Pons (tissue), 1 donor: ENCODE measurements around the gene ADAMTS6.
A peak's percentile ranks its signal among the peaks of the same experiment; 100 is the strongest.
"Not testable (repeated sequence)": the region's sequence is repeated elsewhere in the genome, so short reads cannot be mapped to it uniquely, and the experiment has no call there.

Experiments
- DNase-seq: peaks from one replicate; pipeline ENCODE4 v3.0.0-alpha.2; 2016; ENCODE audit warnings: low spot score

Gene ADAMTS6, protein sequence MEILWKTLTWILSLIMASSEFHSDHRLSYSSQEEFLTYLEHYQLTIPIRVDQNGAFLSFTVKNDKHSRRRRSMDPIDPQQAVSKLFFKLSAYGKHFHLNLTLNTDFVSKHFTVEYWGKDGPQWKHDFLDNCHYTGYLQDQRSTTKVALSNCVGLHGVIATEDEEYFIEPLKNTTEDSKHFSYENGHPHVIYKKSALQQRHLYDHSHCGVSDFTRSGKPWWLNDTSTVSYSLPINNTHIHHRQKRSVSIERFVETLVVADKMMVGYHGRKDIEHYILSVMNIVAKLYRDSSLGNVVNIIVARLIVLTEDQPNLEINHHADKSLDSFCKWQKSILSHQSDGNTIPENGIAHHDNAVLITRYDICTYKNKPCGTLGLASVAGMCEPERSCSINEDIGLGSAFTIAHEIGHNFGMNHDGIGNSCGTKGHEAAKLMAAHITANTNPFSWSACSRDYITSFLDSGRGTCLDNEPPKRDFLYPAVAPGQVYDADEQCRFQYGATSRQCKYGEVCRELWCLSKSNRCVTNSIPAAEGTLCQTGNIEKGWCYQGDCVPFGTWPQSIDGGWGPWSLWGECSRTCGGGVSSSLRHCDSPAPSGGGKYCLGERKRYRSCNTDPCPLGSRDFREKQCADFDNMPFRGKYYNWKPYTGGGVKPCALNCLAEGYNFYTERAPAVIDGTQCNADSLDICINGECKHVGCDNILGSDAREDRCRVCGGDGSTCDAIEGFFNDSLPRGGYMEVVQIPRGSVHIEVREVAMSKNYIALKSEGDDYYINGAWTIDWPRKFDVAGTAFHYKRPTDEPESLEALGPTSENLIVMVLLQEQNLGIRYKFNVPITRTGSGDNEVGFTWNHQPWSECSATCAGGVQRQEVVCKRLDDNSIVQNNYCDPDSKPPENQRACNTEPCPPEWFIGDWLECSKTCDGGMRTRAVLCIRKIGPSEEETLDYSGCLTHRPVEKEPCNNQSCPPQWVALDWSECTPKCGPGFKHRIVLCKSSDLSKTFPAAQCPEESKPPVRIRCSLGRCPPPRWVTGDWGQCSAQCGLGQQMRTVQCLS (N-terminal part only)

DNA sequence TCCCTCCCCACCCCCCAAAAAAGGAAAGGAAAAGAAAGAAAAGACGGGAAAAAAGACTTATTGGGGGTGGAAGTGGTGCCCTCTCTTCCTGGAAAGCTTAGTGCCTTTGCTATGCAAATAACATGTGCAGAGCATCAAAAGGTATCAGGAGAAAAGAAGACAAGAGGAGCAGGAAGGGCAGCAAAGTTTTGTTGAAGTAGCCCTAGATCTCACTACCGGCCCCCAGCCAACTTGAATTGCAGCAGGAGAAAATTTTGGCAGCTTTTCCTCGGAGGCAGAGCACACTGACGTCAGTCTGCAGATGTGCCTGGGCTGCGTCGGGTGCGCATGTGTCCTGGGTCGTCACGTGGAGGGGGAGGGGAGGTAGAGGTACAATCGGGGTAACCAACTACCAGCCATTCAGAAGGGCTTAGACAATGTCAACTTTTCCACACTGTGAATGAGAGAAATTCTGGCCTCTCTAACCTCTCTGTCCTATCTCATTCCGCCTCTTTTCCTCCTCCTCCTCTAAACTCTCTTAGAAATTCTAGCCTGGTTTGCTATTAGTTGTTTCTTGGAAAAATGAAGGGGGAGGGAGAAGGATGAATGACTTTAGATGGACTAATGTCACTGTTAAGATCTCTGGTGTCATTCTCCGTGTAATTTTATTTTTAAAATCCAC is at the start of gene ADAMTS6:
TSS of gene ADAMTS6 (minus strand) at position 286 of the 661 bp plus-strand sequence. CDS start 8,247 bp downstream, outside the sequence.
- peak; percentile 88 for DNase-seq

DNA sequence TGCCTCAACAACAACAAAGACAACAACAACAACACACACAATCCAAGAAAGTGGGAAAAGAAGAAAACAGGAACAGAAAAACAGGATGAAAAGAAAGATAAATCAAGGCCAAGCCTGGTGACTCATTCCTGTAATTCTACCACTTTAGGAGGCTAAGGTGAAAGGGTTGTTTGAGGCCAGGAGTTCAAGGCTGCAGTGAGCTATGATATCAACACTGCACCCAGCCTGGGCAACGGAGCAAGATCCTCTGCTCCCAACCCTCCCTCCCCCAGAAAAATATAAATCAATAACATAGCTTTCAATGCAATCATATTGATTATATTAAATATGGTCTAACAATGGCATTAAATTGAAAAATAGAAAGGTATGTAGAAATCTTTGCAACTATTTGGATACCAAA is 49.2 kb upstream of the ADAMTS6 start:
- no peak for DNase-seq

DNA sequence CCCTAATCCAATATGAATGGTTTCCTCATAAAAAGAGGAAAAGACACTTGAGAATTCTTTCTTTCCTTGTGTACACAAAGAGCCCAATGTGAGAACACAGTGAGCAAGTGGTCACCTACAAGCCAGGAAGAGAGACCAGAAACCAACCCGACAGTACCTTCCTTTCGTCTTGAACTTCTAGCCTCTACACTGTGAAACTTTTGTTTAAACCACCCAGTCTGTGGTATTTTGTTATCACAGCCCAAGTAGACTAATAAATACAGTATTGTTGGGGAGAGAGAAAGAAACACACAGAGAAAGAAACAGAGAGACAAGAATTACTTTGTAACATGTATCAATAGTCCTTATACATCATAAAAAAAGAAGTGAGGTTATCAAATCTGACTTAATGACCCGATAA is 44.0 kb upstream of the ADAMTS6 start:
- DNase-seq: peak; percentile 21

DNA sequence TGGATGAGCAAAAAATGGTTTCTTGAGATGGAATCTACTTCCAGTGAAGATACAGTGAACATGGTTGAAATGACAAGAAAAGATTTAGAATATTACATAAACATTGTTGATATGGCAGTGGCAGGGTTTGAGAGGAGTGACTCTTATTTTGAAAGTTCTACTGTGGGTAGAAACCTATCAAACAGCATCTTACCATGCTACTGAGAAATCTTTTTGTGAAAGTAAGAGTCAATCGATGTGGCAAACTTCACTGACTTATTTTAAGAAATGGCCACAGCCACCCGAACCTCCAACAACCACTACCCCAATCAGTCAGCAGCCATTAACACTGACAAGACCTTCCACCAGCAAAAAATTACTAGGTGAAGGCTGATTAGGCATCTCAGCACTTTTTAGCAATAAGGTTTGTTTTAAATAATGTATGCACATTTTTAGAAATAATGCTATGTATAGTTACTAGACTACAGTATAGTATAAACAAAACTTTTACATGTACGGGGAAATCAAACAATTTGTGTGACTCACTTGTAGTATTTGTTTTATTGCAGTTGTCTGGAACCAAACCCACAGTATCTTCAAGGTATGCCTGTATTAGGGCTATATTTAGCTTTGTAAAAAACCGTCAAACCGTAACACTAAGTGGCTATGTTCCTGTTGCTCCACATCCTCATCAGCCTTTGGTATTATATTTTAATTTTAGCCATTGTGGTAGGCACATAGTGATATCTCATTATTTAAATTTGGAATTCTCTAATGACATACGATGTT is 30.6 kb upstream of the ADAMTS6 start:
- DNase-seq: no peak

DNA sequence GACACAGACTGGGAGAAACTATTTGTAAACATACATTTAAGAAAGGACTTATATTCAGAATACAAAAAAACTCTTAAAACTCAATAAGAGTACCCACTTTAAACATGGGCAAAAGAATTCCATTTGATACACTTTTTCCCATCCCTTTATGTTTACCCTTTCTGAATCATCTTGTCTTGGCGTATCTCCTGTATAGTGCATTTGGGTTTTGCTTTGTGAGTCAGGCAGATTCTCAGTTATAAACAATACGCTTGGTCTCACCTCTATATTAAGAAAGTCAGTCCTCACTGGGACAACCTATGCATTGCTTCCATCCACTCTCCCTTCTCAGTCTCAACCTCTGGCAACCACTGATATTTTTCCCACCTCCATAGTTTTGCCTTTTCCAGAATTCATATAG is 27.3 kb upstream of the ADAMTS6 start:
- no peak for DNase-seq

DNA sequence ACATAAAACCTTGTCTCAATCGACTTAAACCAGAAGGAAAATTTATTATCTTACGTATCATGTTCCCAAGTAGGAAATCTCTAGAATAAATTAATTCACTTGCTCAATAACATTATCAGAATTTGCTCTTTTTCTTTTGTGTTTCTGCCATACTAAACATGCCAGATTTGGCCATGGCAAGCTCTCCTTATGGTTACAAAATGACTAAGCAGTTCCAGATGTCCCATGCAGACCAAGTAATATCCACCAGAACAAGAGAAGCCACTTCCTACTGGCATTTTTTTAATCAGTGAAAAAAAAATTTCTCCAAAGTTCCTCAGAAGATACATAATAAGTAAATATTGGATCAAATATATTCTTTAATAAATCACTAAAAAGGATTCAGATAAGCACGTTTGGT is 25.2 kb upstream of the ADAMTS6 start:
- DNase-seq: no peak

DNA sequence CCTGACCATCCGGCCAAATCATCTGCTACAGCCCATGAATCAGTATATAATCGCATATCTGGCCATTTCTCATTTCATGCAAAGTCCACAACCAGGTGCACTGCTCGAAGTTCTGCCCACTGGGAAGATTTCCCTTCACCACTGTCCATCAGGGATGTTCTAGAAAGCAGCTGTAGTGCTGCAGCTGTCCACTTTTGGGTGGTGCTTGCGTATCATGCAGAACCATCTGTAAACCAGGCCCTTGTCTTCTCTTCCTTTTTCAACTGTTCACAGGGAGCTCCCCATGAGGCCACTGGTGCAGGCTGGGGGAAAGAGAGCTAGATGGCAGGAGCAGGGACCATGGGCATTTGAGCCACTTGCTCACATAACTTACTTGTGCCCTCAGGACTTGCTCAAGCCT is 7.4 kb upstream of the ADAMTS6 start:
- no peak for DNase-seq

DNA sequence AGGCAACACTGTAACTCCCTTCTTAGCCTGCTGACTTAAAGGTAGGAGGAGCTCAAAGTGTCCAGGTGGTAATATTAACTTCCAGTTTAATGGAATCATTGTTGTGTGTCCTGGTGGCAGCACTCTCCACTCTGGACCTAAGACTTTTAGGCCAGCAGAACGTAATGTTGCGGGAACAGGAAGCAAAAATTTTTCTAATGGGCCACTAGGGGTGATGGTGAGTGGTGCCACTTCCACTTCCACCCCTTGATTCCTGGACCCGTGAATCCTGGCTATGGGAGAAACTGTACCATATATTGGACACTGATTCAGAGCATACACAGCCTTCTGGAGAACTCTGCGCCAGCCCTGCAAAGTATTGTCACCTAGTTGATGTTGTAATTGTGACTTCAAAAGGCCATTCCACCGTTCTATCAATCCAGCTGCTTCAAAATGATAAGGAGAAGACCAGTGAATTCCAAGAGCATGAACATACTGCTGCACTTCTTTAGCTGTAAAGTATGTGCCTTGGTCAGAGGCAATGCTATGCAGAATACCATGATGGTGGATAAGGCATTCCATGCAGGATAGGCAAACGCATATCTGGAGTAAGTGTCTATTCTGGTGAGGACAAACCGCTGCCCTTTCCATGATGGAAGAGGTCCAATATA is 6.4 kb upstream of the ADAMTS6 start:
- DNase-seq: not testable (repeated sequence)

DNA sequence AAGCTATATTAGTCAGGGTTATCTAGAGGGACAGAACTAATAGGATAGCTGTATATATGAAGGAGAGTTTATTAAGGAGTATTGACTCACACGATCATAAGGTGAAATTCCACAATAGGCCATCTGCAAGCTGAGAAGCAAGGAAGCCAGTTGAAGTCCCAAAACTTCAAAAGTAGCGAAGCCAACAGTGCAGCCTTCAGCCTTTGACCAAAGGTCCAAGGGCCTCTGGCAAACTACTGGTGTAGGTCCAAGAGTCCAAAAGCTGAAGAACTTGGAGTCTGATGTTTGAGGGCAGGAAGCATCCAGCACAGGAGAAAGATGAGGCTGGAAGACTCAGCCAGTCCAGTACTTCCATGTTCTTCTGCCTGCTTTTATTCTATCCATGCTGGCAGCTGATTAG is 5.1 kb upstream of the ADAMTS6 start:
- DNase-seq: not testable (repeated sequence)

DNA sequence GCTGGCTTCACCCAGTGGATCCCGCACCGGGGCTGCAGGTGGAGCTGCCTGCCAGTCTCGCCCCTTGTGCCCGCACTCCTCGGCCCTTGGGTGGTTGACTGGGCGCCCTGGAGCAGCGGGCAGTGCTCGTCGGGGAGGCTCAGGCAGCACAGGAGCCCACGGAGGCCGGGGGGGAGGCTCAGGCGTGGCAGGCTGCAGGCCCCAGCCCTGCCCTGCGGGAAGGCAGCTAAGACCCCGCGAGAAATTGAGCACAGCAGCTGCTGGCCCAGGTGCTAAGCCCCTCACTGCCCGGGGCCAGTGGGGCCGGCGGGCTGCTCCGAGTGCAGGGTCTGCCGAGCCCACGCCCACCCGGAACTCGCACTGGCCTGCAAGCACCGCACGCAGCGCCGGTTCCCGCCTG is 3.7 kb upstream of the ADAMTS6 start:
- no peak for DNase-seq

DNA sequence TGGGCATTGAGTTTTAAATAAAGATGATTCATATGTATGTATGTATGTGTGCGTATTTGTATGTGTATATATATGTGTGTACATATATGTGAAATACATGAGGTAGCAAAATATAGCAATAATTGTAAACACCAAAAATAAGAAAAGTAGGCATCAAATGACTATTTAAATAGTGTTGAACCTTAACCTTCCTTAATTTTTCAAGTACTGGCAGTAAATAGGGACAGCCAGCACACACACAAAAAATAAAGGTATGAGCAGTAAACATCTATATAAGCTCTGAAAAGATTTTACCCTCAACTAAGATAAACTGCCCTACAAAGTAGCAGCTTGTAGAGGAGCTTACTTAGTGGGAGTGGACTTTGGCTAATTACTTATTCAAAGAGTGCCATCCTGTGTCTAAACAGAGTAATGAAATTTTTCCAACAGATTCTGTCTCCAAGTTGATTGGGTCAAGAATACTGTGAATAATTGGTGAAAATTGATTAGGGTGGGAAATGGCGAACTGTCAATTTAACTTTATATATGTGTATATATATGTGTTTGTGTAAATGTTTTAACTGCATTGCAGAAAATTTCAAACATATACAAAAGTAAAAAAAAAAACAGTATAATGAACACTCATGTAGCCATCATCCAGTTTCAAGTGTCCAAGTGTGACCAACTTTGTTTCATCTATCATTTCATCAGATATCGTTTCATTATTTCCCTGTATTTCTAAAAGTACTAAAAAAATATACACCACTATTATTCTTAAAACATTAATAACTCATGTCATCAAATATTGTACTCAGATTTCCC is 2.0 kb upstream of the ADAMTS6 start:
- DNase-seq: peak; percentile 89

DNA sequence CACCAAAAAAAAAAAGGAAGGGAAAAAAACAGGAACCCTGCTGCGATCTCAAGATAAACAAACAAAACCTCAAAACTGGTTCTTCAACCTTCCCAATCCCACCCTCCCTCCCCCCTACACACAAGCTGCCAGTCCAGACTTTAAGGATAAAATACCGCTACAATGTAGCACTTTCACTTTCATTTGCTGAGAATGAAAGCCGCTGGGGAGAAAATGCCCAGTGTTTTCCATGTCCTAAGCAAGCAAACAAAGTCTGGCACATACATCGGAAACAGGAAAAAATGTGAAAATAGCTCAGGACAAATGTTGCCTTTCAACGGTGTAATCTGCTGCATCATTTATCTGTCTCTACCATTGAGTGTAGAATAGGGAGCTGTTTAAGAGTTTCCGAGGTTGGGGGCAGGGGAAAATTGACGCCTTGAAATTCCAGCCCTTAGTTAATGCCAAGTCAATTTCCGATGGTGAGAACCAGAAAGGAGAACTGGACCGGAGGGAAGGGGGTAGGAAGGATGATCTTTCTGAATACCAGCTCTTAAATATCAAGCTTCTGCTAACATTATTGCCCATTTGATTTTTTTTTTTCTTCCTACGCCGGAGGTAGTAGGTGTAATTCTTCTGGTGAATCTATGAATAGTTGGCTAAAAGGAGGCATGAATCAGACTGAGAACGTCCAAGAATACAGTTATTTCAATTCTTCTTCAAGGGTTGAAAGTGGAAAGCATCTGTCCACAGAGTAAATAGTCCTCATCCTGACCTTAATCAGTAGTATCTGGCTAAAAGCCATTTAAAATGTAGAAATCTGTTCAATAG is 1.2 kb upstream of the ADAMTS6 start:
- peak; percentile 70 for DNase-seq

DNA sequence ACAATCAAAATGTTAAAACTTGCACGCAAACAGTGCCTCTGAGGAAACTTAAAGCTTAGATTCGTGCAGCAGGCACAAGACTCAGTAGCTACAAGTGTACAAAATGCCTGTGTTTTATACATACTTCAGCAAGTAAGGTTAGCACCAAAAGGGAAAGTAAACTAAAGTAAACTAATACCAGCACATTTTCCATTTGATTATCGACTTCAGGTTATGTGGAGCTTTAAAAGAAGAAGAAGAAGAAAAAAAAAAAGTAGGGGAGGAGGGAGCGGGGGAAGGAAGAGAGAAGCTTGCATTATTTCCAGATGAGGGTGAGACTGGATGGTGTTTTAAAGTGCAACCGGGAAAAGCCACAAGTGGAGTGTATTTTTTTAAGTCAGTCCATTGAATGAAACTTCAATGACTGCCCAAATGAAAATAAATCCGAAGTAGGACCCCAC is 596 bp upstream of the ADAMTS6 start:
- DNase-seq: peak; percentile 70

DNA sequence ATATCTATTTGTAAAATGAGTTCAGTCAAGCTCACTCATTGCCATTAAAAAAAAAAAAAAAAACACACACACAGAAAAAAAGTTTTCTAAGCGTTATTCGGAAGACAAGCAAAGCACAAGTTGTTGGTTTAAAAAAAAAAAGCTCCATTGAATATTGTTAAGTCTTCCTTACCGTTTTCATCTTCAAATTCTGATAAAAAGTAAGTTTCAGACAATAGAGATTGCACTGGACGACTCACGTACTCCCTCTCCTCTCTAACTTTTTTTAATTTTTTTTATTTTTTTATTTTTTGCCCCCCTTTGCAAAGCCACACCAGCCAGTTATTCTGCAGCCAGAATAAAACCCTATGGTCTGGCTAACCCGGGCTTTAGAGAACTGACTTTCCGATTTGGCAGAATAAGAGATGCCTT is 544 bp downstream of the ADAMTS6 start:
- DNase-seq: no peak

DNA sequence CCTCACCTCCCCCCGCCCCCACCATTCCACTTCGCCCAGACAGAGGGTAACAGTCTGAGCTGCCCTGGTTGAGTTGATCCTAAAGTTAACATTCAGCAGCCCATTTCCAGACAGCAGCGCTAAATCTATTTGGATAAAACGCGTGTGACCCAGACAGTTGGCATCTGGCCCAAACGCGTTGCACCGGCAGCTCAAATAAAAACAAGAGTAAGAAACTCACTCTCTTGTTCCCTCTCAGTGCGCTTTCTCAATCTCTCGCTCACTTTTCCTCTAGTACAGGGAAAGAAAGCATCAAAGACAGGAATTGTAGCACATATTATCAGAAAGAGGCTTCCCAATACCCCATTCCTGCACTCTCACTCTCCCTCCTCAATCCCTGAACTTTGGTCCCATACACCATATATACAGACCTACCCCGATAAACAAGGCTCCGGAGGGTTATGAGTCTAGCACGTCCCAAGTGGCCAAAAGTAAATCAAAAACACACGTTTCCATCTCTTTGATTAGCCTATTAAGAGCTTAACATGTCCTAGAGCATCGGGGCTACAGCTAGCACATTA is 1.3 kb downstream of the ADAMTS6 start:
- DNase-seq: peak; percentile 71

DNA sequence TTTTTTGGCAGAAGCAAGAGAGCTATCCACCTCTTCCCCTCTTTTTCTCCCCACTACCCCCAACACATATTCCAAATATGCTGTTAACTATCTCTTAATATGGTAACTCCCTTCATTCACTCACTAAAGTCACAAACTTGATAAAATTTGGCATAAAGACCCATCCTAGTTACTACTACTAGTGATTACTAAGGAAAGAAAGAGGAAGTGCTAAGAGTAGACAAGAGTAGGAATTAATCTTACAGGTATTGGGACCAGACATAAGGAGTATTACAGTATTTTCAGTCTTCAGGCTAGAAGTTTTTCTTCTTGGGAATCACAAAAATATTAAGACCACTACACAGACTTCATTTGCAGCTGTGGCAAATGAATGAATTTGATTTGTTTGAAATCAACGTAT is 2.2 kb downstream of the ADAMTS6 start:
- DNase-seq: peak; percentile 6

DNA sequence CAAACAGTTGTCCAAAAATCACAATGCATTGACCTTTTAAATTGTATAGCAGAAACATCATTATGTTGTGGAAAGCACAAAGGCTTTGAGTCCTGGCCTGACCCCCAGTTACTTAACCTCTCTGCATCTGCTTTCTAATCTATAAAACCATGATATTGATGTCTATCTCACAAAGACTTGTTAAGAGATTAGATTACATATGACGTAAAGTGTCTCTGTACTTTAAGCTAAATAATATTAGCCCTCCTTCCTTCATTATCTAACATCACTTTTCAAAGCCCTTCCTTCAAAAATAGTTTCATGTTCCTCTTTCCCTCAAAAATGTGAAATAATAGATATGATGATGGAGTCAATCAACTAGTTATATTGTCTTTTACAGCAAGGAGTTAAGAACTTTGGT is 3.4 kb downstream of the ADAMTS6 start:
- DNase-seq: no peak

DNA sequence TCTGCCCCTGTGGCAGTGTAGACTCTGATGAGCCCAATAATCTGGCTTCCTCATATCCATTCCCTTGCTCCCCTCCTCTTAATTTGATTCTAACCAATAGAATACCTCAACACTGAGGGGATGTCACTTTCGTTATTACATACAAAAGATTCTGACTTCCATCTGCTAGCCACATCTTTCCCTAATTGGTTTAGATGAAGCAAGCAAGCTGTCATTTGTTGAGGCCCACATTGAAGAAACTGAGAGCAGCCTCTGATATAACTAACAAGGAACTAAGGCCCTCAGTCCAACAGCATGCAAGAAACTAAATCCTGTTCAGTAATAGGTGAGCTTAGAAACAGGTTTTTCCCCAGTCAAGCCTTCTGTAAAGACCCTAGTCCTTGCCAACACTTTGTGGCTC is 5.8 kb downstream of the ADAMTS6 start:
- DNase-seq: no peak

DNA sequence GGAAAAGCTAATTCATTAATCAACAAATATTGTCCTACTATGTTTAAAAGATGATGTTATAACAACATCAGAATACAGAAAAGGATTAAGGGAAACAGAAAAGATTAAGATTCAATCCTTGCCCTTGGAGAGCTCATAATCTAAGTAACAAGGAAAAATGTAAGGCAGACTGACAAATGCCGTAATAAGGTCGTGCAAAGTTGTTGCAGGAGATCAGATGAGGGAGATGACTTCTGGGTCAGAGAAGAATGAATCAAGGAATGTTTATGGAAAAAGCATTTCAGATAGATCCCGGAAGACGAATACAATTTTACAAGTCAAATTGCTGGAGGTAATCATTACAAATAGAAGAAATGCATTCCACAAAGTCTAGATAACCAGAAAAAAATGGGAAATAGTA is 6.4 kb downstream of the ADAMTS6 start:
- no peak for DNase-seq
